Measurements from ENCODE around the gene BTBD9. TPM values are rescaled to one million over a fixed set of nuclear protein-coding genes. Genes with fewer than 3 reads are reported as not detected.

The BTBD9 gene
- total and polyA plus RNA-seq, 2 donors (not counting 3 experiments of a cell fraction or from before 2014, with no cell fraction given): 4.9 to 15.0 TPM

- Histone ChIP-seq H3K9me1 (replicated peaks; ENCODE audit: control insufficient read depth, extremely low read depth, insufficient read depth, low read length) (no peaks in the 10 kb centered on the region), H3K4me2 (ENCODE audit: insufficient read depth, low read length) (no peak overlapping the region), H3K9ac (replicated peaks; ENCODE audit: extremely low read depth, insufficient read depth, low read length) (no peak overlapping the region), H3K4me1 (ENCODE audit: control insufficient read depth, extremely low read depth, insufficient read depth, low read length) (no peaks in the 10 kb centered on the region), H3K27ac (ENCODE audit: insufficient read depth, low read depth, low read length) (no peak overlapping the region), H3K36me3 (ENCODE audit: control insufficient read depth in 2 of 2, extremely low read depth in 1 of 2, insufficient read depth in 2 of 2, low read length in 2 of 2) (peaks cover 3 to 4% of the 10 kb centered on the region in 2 experiments), H3K9me3 (replicated peaks; ENCODE audit: control insufficient read depth, insufficient read depth, low read length) (no peaks in the 10 kb centered on the region), H3K79me2 (ENCODE audit: control insufficient read depth, insufficient read depth, low read length) (no peaks in the 10 kb centered on the region), H4K20me1 (replicated peaks; ENCODE audit: control insufficient read depth, extremely low read depth, insufficient read depth, low read length) (no peaks in the 10 kb centered on the region), H3K27me3 (ENCODE audit: control insufficient read depth in 2 of 2, insufficient read depth in 2 of 2, low read length in 2 of 2) (no peaks in the 10 kb centered on the region), H2AFZ (ENCODE audit: low read depth, low read length) (no peak overlapping the region), H3K4me3 (replicated peaks in 1 of 3; ENCODE audit: insufficient read depth in 1 of 3, low read depth in 1 of 3, low read length in 3 of 3) (no peak overlapping the region)
- DNase-seq (ENCODE audit: low read depth, low spot score) (no peak), FAIRE-seq (no peak)
- BruUV-seq (replicated peaks): no TSS peak
- POLR2A ChIA-PET: no interaction called here
- intact Hi-C loops (cut with micrococcal nuclease) (no loop called here), dilution Hi-C loops (cut with MboI; ENCODE audit: extremely low pct_ligation_motif_present, low sequenced_read_pairs) (no loop called here)
- TF ChIP-seq FOS (IDR thresholded peaks at IDR 0.05; ENCODE audit: borderline replicate concordance, insufficient read depth, low read length): no peak
- no peak for TF ChIP-seq MYC (IDR thresholded peaks at IDR 0.05; ENCODE audit: low read depth, low read length)
- TF ChIP-seq POLR2AphosphoS5 (IDR thresholded peaks at IDR 0.05; ENCODE audit: insufficient read depth, low read depth, low read length): no peak
- no peak for TF ChIP-seq MAX (IDR thresholded peaks at IDR 0.05; ENCODE audit: insufficient read depth, insufficient read length)
- TF ChIP-seq JUN (IDR thresholded peaks at IDR 0.05; ENCODE audit: borderline replicate concordance, insufficient read depth, insufficient read length, low read depth): no peak
- no peak for TF ChIP-seq GATA2 (IDR thresholded peaks at IDR 0.05; ENCODE audit: insufficient read depth, insufficient read length, low read depth, low read length)
- TF ChIP-seq EZH2 (IDR thresholded peaks at IDR 0.05; ENCODE audit: borderline replicate concordance, low read depth, low read length, severe bottlenecking): no peak
- TF ChIP-seq POLR2A (IDR thresholded peaks at IDR 0.05; ENCODE audit: low read depth, low read length): no peak
- TF ChIP-seq CTCF (IDR thresholded peaks at IDR 0.05; ENCODE audit: extremely low read depth in 1 of 2, insufficient read depth in 1 of 2, low read depth in 1 of 2, low read length in 2 of 2): no peak
- CTCF ChIA-PET: interaction anchor here (1.3 kb wide), 1 partner anchor 47 kb away, joined by 3 read pairs; the partner anchor contains the start of gene BTBD9
Observed at GRCh38 chr6:38593409-38593808, 46.3 kb downstream of the BTBD9 start.

Measured in endothelial cell of umbilical vein (primary cell).